ENCODE measurements around the gene NALCN. TPM values are rescaled to one million over a fixed set of nuclear protein-coding genes. Genes with fewer than 3 reads are reported as not detected.

Gene NALCN
- total RNA-seq, 1 donor = 11.2 TPM

GRCh38 chr13:101013245-101013644 is 403.1 kb downstream of the NALCN start:
- DNase-seq (ENCODE audit: insufficient read length, low spot score, missing footprints) = no peak
- peaks cover 6% of the 10 kb centered on the region for H3K27me3 ChIP-seq (ENCODE audit: insufficient read depth, low read length)

GRCh38 chr13:101010100-101010499 is 406.2 kb downstream of the NALCN start:
- no peaks in the 10 kb centered on the region for H3K36me3 ChIP-seq (ENCODE audit: insufficient read depth, low read length)
- H2AFZ ChIP-seq (ENCODE audit: low read length) = no peak overlapping the region
- no peaks in the 10 kb centered on the region for H3K79me2 ChIP-seq (ENCODE audit: insufficient read depth, low read length)
- no peak overlapping the region for H3K4me3 ChIP-seq (ENCODE audit: insufficient read depth, low read length)
- H3K4me1 ChIP-seq (ENCODE audit: insufficient read depth, low read length) = no peaks in the 10 kb centered on the region
- no peak for TF ChIP-seq CTCF (IDR thresholded peaks at IDR 0.05; ENCODE audit: extremely low read depth, low read depth, low read length)
- H3K27me3 ChIP-seq (ENCODE audit: insufficient read depth, low read length) = peaks cover 11% of the 10 kb centered on the region
- no peaks in the 10 kb centered on the region for H4K20me1 ChIP-seq (ENCODE audit: insufficient read depth, low read length)
- H3K4me2 ChIP-seq (ENCODE audit: insufficient read depth, low read length) = no peak overlapping the region
- H3K27ac ChIP-seq (ENCODE audit: low read depth, low read length) = no peak overlapping the region
- no peaks in the 10 kb centered on the region for H3K9me3 ChIP-seq (ENCODE audit: low read depth, low read length)
- DNase-seq (ENCODE audit: insufficient read length, low spot score, missing footprints) = no peak

More at GRCh38 chr13:101013245-101013644, 403.1 kb downstream of the NALCN start:
- Histone ChIP-seq H3K4me2 (ENCODE audit: insufficient read depth, low read length) (no peak overlapping the region), H3K4me3 (ENCODE audit: insufficient read depth, low read length) (no peak overlapping the region), H3K27ac (ENCODE audit: low read depth, low read length) (no peak overlapping the region), H3K79me2 (ENCODE audit: insufficient read depth, low read length) (no peaks in the 10 kb centered on the region), H4K20me1 (ENCODE audit: insufficient read depth, low read length) (no peaks in the 10 kb centered on the region), H3K36me3 (ENCODE audit: insufficient read depth, low read length) (no peaks in the 10 kb centered on the region), H3K9me3 (ENCODE audit: low read depth, low read length) (no peaks in the 10 kb centered on the region), H2AFZ (ENCODE audit: low read length) (no peak overlapping the region), H3K4me1 (ENCODE audit: insufficient read depth, low read length) (no peaks in the 10 kb centered on the region)
- TF ChIP-seq CTCF (IDR thresholded peaks at IDR 0.05; ENCODE audit: extremely low read depth, low read depth, low read length) = no peak

GRCh38 chr13:101007245-101007644 is 409.1 kb downstream of the NALCN start:
- H3K4me1 ChIP-seq (ENCODE audit: insufficient read depth, low read length) = no peaks in the 10 kb centered on the region
- no peak for DNase-seq (ENCODE audit: insufficient read length, low spot score, missing footprints)
- H3K27me3 ChIP-seq (ENCODE audit: insufficient read depth, low read length) = peaks cover 8% of the 10 kb centered on the region
- no peak overlapping the region for H2AFZ ChIP-seq (ENCODE audit: low read length)
- H4K20me1 ChIP-seq (ENCODE audit: insufficient read depth, low read length) = no peaks in the 10 kb centered on the region
- no peaks in the 10 kb centered on the region for H3K79me2 ChIP-seq (ENCODE audit: insufficient read depth, low read length)
- no peaks in the 10 kb centered on the region for H3K9me3 ChIP-seq (ENCODE audit: low read depth, low read length)
- H3K4me3 ChIP-seq (ENCODE audit: insufficient read depth, low read length) = no peak overlapping the region
- H3K4me2 ChIP-seq (ENCODE audit: insufficient read depth, low read length) = no peak overlapping the region
- TF ChIP-seq CTCF (IDR thresholded peaks at IDR 0.05; ENCODE audit: extremely low read depth, low read depth, low read length) = no peak
- H3K36me3 ChIP-seq (ENCODE audit: insufficient read depth, low read length) = no peaks in the 10 kb centered on the region
- no peak overlapping the region for H3K27ac ChIP-seq (ENCODE audit: low read depth, low read length)

Other genes with a start within 250 kb of the NALCN start
- gene ITGBL1, start 36.2 kb upstream of the NALCN start, total RNA-seq = 360 and 398 TPM in 2 replicates

All from osteoblast (primary cell).